Nephron progenitor cell (in vitro differentiated cells): ENCODE measurements around the gene PLXDC1.

Experiments
- DNase-seq: peaks from one replicate; pipeline ENCODE4 v3.0.0; 2021
- H3K27ac Mint-ChIP-seq: 2 replicates; pipeline ENCODE4 v1.8.0; 2021; ENCODE audit warnings: mild to moderate bottlenecking, moderate library complexity, mixed read lengths
- H3K27me3 Mint-ChIP-seq: 2 replicates; pipeline ENCODE4 v1.8.0; 2021; ENCODE audit warnings: mild to moderate bottlenecking, low read depth, mixed read lengths; ENCODE audit not compliant: poor library complexity
- H3K36me3 Mint-ChIP-seq: 2 replicates; pipeline ENCODE4 v1.8.0; 2021; ENCODE audit warnings: low read depth, mixed read lengths
- H3K4me1 Mint-ChIP-seq: 2 replicates; pipeline ENCODE4 v1.8.0; 2021; ENCODE audit warnings: mixed read lengths
- H3K4me3 Mint-ChIP-seq: 2 replicates; pipeline ENCODE4 v1.8.0; 2021; ENCODE audit warnings: mild to moderate bottlenecking, moderate library complexity, mixed read lengths
- H3K9me3 Mint-ChIP-seq: 2 replicates; pipeline ENCODE4 v1.8.0; 2021; ENCODE audit warnings: mild to moderate bottlenecking, moderate library complexity, mixed read lengths
- TF ChIP-seq, protein P1 (sequence below): fragments of 200-600 bp; sonication (generic); IDR thresholded peaks from 2 replicates; pipeline ENCODE4 v1.5.0; 2021; ENCODE audit warnings: antibody characterized with exemption

PLXDC1 gene

DNA sequence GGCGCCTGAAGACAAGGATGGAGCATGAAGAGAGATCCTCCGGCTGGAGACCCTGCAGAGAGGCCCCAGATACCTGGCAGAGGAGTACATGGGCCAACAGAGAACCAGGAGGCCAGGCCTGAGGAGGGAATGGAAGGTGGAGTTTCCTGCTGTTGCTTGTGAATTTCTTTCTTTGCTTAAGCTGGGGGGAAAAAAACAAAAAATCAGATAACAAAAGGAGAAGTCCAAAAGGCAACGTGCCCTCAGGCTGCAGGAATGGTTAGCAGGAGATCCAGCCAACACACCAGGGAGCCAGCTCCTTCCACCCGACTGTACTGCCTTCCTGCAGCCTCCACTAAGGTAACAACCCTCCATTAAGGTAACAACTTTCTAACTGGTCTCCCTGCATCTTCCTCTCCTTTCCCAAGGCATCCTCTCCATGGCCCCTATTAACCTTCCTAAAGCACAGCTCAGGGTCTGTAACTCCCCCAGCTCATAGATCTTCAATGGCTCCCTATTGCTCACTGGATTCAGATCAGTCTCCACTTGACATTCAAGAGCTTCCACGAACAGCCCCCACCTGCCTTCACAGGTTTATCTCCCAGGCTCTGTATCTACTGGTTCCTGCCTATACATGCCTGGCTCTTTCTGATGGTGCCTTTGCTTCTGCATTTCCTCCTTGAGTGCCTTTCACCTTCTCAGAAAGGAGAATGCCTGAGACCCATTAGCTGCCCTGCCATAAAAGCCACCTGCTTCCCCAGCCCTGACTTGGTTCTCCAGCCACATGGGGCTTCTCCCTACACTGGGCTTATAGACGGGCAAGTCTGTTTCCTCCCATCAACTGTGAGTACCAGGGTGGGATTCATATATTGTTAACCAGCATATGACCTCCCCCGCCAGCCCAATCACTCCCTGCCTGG, 15.2 kb upstream of the PLXDC1 start:
- DNase-seq, result no peak
- Mint-ChIP-seq H3K27me3 (peaks cover 57% of the 10 kb centered on the region), H3K27ac (peak overlapping the region; percentile 11), H3K9me3 (peaks cover 9% of the 10 kb centered on the region), H3K4me3 (peak overlapping the region; percentile 86), H3K4me1 (peaks cover 47% of the 10 kb centered on the region), H3K36me3 (no peaks in the 10 kb centered on the region)
- TF ChIP-seq, protein P1, sequence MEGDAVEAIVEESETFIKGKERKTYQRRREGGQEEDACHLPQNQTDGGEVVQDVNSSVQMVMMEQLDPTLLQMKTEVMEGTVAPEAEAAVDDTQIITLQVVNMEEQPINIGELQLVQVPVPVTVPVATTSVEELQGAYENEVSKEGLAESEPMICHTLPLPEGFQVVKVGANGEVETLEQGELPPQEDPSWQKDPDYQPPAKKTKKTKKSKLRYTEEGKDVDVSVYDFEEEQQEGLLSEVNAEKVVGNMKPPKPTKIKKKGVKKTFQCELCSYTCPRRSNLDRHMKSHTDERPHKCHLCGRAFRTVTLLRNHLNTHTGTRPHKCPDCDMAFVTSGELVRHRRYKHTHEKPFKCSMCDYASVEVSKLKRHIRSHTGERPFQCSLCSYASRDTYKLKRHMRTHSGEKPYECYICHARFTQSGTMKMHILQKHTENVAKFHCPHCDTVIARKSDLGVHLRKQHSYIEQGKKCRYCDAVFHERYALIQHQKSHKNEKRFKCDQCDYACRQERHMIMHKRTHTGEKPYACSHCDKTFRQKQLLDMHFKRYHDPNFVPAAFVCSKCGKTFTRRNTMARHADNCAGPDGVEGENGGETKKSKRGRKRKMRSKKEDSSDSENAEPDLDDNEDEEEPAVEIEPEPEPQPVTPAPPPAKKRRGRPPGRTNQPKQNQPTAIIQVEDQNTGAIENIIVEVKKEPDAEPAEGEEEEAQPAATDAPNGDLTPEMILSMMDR, result no peak

DNA sequence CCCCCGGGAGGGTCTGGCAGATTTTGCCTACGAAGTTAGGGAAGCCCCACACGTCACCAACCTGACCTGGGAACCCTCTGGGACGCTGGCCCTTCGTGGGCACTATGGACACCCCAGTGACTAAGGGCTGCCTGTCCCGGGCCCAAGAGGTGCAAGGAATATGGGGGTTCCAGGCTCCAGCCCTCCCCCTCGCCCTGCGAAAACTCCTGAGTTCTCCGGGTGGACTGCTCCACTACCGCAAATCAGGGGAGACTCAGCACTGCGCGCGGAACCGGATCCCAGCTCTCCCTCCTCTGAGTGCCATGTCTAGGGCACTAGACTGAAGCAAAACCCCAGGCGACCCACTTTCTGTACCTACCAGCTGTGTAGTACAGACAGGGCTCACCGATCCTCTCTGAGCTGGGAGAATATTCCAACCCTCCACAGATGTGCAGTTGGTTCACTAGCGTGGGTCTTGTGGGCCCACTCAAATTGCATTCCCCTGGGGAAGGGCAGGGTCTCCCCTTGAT, 14.5 kb upstream of the PLXDC1 start, which contains the start of gene ARL5C:
ARL5C (minus strand) TSS at position 321 of the 509 bp plus-strand sequence. CDS start 401 bp downstream, outside the sequence.
- H3K4me1 Mint-ChIP-seq, result peaks cover 45% of the 10 kb centered on the region
- peaks cover 54% of the 10 kb centered on the region for H3K27me3 Mint-ChIP-seq
- H3K36me3 Mint-ChIP-seq, result no peaks in the 10 kb centered on the region
- H3K4me3 Mint-ChIP-seq, result peak within 1 kb of the TSS; percentile 86
- peaks cover 9% of the 10 kb centered on the region for H3K9me3 Mint-ChIP-seq
- H3K27ac Mint-ChIP-seq, result peak within 1 kb of the TSS; percentile 11
- TF ChIP-seq, protein P1, result no peak
- no peak for DNase-seq

DNA sequence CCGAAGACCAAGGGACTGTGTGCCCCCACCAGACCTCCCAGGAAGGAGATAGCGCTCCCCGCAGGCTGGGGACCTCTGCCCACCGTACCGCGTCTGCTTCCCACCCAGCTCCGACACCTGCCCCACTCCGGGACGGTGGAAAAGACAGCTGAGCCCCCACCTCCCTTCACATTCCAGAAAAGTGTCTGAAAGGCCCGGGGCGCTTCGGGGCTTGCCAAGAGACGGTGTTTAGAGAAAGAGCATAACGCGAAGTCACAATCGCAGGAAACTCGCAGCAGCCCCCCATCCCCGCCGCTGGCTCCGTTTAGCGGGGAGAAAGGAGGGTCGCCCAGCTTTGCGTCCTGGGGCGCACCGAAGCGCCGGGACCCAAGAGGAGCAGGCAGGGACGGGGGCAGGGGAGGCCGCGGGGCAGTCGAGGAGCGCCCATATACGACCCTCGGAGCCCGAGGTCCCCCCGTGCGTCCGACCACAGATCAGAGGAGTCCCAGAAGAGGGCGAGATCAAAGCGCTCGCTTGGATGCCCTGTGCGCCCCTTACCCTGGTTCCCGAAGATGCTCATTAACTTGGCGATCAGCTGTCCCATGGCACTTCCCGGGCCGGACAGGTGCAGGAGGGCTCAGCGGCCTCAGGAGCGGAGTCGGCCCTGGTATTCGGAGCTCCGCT, 13.9 kb upstream of the PLXDC1 start:
- Mint-ChIP-seq H3K4me3 (peak overlapping the region; percentile 86), H3K27me3 (peaks cover 58% of the 10 kb centered on the region), H3K4me1 (peaks cover 40% of the 10 kb centered on the region), H3K9me3 (peaks cover 9% of the 10 kb centered on the region), H3K36me3 (no peaks in the 10 kb centered on the region), H3K27ac (no peak overlapping the region)
- peak; percentile 32 for DNase-seq
- TF ChIP-seq, protein P1, result no peak

DNA sequence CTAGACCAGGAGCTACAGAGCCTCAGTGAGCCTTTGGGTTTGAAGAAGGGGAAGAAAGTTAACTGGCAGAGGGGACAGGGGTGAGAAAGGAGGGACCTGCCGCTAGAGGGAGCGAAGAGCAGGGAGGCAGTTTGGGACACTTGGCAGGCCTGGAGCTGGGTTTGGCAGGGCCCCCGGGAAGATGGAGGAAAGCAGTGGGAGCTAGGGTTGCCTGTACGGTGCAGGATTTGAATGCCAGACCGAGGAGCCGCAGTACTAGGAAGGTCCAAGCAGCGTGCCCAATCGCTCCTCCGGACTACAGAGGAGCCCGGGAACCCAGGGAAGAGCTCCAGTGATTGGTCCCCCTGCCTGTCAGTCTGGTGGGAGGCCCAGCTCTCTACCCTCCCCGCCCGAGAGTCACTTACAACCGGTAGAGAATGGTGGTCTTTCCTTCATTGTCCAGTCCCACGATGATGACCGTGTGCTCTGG, 13.3 kb upstream of the PLXDC1 start:
- peak overlapping the region; percentile 86 for H3K4me3 Mint-ChIP-seq
- no peak overlapping the region for H3K27ac Mint-ChIP-seq
- TF ChIP-seq, protein P1, result peak; percentile 67
- H3K36me3 Mint-ChIP-seq, result no peaks in the 10 kb centered on the region
- peaks cover 38% of the 10 kb centered on the region for H3K4me1 Mint-ChIP-seq
- peak; percentile 88 for DNase-seq
- peaks cover 9% of the 10 kb centered on the region for H3K9me3 Mint-ChIP-seq
- peaks cover 62% of the 10 kb centered on the region for H3K27me3 Mint-ChIP-seq

DNA sequence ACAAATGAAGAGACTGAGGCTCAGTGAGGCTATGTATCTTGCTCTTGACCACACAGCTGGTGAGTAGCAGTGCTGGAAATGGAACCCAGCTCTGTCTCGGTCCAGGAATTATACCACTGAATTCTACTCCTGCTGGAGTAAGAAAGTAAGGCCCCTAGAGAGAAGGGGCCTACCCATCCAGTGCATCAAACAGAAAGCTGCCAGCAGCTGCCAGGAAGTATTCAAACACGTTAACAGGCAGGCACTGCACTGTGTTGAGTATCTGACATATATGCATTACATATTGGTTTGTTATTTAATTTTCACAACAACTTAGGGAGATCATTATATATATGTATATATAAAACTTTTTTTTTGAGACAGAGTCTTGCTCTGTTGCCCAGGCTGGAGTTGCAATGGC, 10.5 kb upstream of the PLXDC1 start:
- TF ChIP-seq, protein P1, result no peak
- Mint-ChIP-seq H3K27ac (no peak overlapping the region), H3K27me3 (peaks cover 52% of the 10 kb centered on the region), H3K4me3 (no peak overlapping the region), H3K9me3 (no peaks in the 10 kb centered on the region), H3K4me1 (peaks cover 25% of the 10 kb centered on the region), H3K36me3 (no peaks in the 10 kb centered on the region)
- DNase-seq, result no peak
